RWPE2 (cell line): ENCODE data around the gene NUDT4.

Source experiments
- ATAC-seq: fragments of 200-7000 bp; cut with Tn5 transposase; 3 replicates; pipeline ENCODE4 v1.9.1; 2021; ENCODE audit warnings: low read depth
- DNase-seq: peaks from one replicate; pipeline ENCODE4 v3.0.0-alpha.2; 2020; ENCODE audit warnings: low spot score
- H3K27ac ChIP-seq: fragments of 450-650 bp; 2 replicates; pipeline ENCODE4 v1.5.1; 2017; ENCODE audit warnings: mild to moderate bottlenecking; ENCODE audit not compliant: poor library complexity, severe bottlenecking
- H3K27me3 ChIP-seq: fragments of 250-450 bp; sonication (Bioruptor Pico); 2 replicates; pipeline ENCODE4 v1.5.1; 2021; ENCODE audit warnings: mild to moderate bottlenecking, moderate library complexity; ENCODE audit not compliant: insufficient read depth, poor library complexity, severe bottlenecking
- H3K36me3 ChIP-seq: fragments of 250-450 bp; sonication (Bioruptor Pico); 2 replicates; pipeline ENCODE4 v1.5.1; 2020; ENCODE audit warnings: low read depth, mild to moderate bottlenecking, moderate library complexity
- H3K4me1 ChIP-seq: fragments of 250-450 bp; sonication (Bioruptor Pico); 2 replicates; pipeline ENCODE4 v1.5.1; 2021; ENCODE audit warnings: mild to moderate bottlenecking, moderate library complexity; ENCODE audit not compliant: insufficient read depth, poor library complexity, severe bottlenecking
- H3K4me3 ChIP-seq: fragments of 250-450 bp; sonication (Bioruptor Pico); 2 replicates; pipeline ENCODE4 v1.5.1; 2021; ENCODE audit warnings: mild to moderate bottlenecking, moderate library complexity; ENCODE audit not compliant: severe bottlenecking
- H3K9me3 ChIP-seq: fragments of 250-450 bp; sonication (Bioruptor Pico); 2 replicates; pipeline ENCODE4 v1.5.1; 2021; ENCODE audit warnings: mild to moderate bottlenecking, moderate library complexity; ENCODE audit not compliant: severe bottlenecking
- CTCF ChIP-seq: fragments of 450-650 bp; IDR thresholded peaks from one replicate; pipeline ENCODE4 v1.5.1; 2017; ENCODE audit warnings: mild to moderate bottlenecking, moderate library complexity; ENCODE audit not compliant: poor library complexity, severe bottlenecking

NUDT4 gene

GRCh38 chr12:93365616-93366405 lies 11.9 kb upstream of the NUDT4 start:
- H3K27ac ChIP-seq: no peak overlapping the region

GRCh38 chr12:93366422-93366821 lies 11.3 kb upstream of the NUDT4 start:
- Histone ChIP-seq H3K27ac (no peak overlapping the region), H3K9me3 (no peaks in the 10 kb centered on the region), H3K4me1 (no peaks in the 10 kb centered on the region), H3K27me3 (no peaks in the 10 kb centered on the region), H3K36me3 (no peaks in the 10 kb centered on the region), H3K4me3 (no peak overlapping the region)
- no peak for DNase-seq
- ATAC-seq: no peak
- no peak for TF ChIP-seq CTCF

More at GRCh38 chr12:93365616-93366405, 11.9 kb upstream of the NUDT4 start:
- no peak for ATAC-seq
- Histone ChIP-seq H3K4me3 (no peak overlapping the region), H3K9me3 (no peaks in the 10 kb centered on the region), H3K27me3 (no peaks in the 10 kb centered on the region), H3K4me1 (no peaks in the 10 kb centered on the region), H3K36me3 (no peaks in the 10 kb centered on the region)
- TF ChIP-seq CTCF: no peak
- DNase-seq: no peak

GRCh38 chr12:93368766-93369165 lies 9.0 kb upstream of the NUDT4 start:
- Histone ChIP-seq H3K36me3 (no peaks in the 10 kb centered on the region), H3K27ac (no peak overlapping the region), H3K27me3 (no peaks in the 10 kb centered on the region), H3K4me3 (no peak overlapping the region), H3K4me1 (no peaks in the 10 kb centered on the region), H3K9me3 (no peaks in the 10 kb centered on the region)
- DNase-seq (no peak), ATAC-seq (no peak)
- TF ChIP-seq CTCF: no peak

- Histone ChIP-seq H3K4me1 (no peaks in the 10 kb centered on the region), H3K27me3 (no peaks in the 10 kb centered on the region), H3K36me3 (no peaks in the 10 kb centered on the region), H3K27ac (no peak overlapping the region), H3K4me3 (no peak overlapping the region), H3K9me3 (no peaks in the 10 kb centered on the region)
- no peak for DNase-seq
- ATAC-seq: no peak
- TF ChIP-seq CTCF: no peak
Measured at GRCh38 chr12:93369505-93369904, 8.2 kb upstream of the NUDT4 start.

- Histone ChIP-seq H3K4me1 (no peaks in the 10 kb centered on the region), H3K27ac (no peak overlapping the region)
Measured at GRCh38 chr12:93370947-93371346, 6.8 kb upstream of the NUDT4 start.

More at GRCh38 chr12:93370947-93371346, 6.8 kb upstream of the NUDT4 start:
- H3K9me3 ChIP-seq: no peaks in the 10 kb centered on the region
- no peaks in the 10 kb centered on the region for H3K36me3 ChIP-seq
- ATAC-seq (no peak), DNase-seq (no peak)
- no peaks in the 10 kb centered on the region for H3K27me3 ChIP-seq
- no peak overlapping the region for H3K4me3 ChIP-seq
- no peak for TF ChIP-seq CTCF
